ENCODE results near the gene COL2A1.

COL2A1 gene

GRCh38 chr12:48002773-48003218, 1.5 kb downstream of the COL2A1 start (continued):
- TF ChIP-seq TRIM28 (IDR thresholded peaks at IDR 0.05; ENCODE audit: borderline replicate concordance, low read length) (no peak), ZNF175 (tag by site-specific recombination; IDR thresholded peaks at IDR 0.05) (no peak), WT1 (tag by site-specific recombination; IDR thresholded peaks at IDR 0.05) (no peak), ZNF274 (IDR thresholded peaks at IDR 0.05; ENCODE audit: low read length) (no peak), ZNF274 (tag by site-specific recombination; IDR thresholded peaks at IDR 0.05; ENCODE audit: borderline replicate concordance) (no peak), IKZF3 (tag by site-specific recombination; IDR thresholded peaks at IDR 0.05) (peak; percentile 46), ZNF148 (tag by site-specific recombination; IDR thresholded peaks at IDR 0.05; ENCODE audit: borderline replicate concordance) (no peak), ZNF530 (tag by site-specific recombination; IDR thresholded peaks at IDR 0.05; ENCODE audit: low read depth) (no peak), ZNF639 (tag by site-specific recombination; IDR thresholded peaks at IDR 0.05) (no peak), ZNF391 (tag by site-specific recombination; IDR thresholded peaks at IDR 0.05; ENCODE audit: borderline replicate concordance, low read depth) (no peak), ZNF623 (tag by site-specific recombination; IDR thresholded peaks at IDR 0.05) (no peak), ZNF596 (tag by site-specific recombination; IDR thresholded peaks at IDR 0.05) (no peak), ZNF416 (tag by site-specific recombination; IDR thresholded peaks at IDR 0.05) (no peak), ZNF837 (tag by site-specific recombination; IDR thresholded peaks at IDR 0.05) (no peak), ZNF324 (tag by site-specific recombination; IDR thresholded peaks at IDR 0.05) (no peak), SP7 (tag by site-specific recombination; IDR thresholded peaks at IDR 0.05) (no peak), OSR2 (tag by site-specific recombination; IDR thresholded peaks at IDR 0.05) (no peak), ZNF157 (tag by site-specific recombination; IDR thresholded peaks at IDR 0.05) (no peak), ZBTB10 (tag by site-specific recombination; IDR thresholded peaks at IDR 0.05) (no peak), ZNF302 (tag by site-specific recombination; IDR thresholded peaks at IDR 0.05; ENCODE audit: low read depth) (no peak), ZNF16 (tag by site-specific recombination; IDR thresholded peaks at IDR 0.05; ENCODE audit: low read depth) (no peak), ZNF423 (tag by site-specific recombination; IDR thresholded peaks at IDR 0.05) (no peak), ZNF292 (tag by site-specific recombination; IDR thresholded peaks at IDR 0.05; ENCODE audit: borderline replicate concordance, low read depth) (no peak), ZNF514 (tag by site-specific recombination; IDR thresholded peaks at IDR 0.05) (no peak), ZNF146 (tag by site-specific recombination; IDR thresholded peaks at IDR 0.05) (no peak), ZNF132 (tag by site-specific recombination; IDR thresholded peaks at IDR 0.05; ENCODE audit: borderline replicate concordance) (no peak), ZBTB1 (tag by site-specific recombination; IDR thresholded peaks at IDR 0.05) (no peak), ZNF211 (tag by site-specific recombination; IDR thresholded peaks at IDR 0.05; ENCODE audit: low read depth) (no peak), BCL11B (tag by site-specific recombination; IDR thresholded peaks at IDR 0.05; ENCODE audit: low read depth) (no peak)
- TF ChIP-seq, protein P1, sequence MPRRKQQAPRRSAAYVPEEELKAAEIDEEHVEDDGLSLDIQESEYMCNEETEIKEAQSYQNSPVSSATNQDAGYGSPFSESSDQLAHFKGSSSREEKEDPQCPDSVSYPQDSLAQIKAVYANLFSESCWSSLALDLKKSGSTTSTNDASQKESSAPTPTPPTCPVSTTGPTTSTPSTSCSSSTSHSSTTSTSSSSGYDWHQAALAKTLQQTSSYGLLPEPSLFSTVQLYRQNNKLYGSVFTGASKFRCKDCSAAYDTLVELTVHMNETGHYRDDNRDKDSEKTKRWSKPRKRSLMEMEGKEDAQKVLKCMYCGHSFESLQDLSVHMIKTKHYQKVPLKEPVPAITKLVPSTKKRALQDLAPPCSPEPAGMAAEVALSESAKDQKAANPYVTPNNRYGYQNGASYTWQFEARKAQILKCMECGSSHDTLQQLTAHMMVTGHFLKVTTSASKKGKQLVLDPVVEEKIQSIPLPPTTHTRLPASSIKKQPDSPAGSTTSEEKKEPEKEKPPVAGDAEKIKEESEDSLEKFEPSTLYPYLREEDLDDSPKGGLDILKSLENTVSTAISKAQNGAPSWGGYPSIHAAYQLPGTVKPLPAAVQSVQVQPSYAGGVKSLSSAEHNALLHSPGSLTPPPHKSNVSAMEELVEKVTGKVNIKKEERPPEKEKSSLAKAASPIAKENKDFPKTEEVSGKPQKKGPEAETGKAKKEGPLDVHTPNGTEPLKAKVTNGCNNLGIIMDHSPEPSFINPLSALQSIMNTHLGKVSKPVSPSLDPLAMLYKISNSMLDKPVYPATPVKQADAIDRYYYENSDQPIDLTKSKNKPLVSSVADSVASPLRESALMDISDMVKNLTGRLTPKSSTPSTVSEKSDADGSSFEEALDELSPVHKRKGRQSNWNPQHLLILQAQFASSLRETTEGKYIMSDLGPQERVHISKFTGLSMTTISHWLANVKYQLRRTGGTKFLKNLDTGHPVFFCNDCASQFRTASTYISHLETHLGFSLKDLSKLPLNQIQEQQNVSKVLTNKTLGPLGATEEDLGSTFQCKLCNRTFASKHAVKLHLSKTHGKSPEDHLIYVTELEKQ (tag by site-specific recombination; IDR thresholded peaks at IDR 0.05; ENCODE audit: borderline replicate concordance) = no peak

Data from HEK293 (cell line).